ENCODE results near the gene LAMA3.

DNA sequence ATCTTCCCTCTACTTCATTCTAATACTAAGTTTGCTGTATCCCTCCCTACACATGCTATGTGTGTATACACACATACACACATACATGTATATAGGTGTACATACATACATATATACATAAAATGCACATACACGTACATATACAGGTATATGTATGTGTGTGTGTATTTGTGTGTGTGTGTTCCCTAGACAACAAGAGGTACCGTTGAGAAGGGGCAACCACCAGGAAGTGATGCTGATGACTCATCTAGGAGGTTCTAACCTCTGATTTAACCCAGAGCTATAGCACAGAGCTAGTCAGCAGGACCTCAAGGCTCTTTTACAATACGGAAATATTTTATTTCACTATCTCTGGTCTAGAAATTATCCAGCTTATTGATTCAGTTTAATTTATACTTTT lies 139.2 kb downstream of the LAMA3 start:
- TF ChIP-seq POLR2A (IDR thresholded peaks at IDR 0.05; ENCODE audit: low read length), result no peak
- TF ChIP-seq GATA1 (IDR thresholded peaks at IDR 0.05; ENCODE audit: low read depth, low read length), result no peak

All from erythroblast (primary cell).